GM21381 (cell line): Measurements from ENCODE around the gene CASP5.
"Not testable (repeated sequence)": the region's sequence is repeated elsewhere in the genome, so short reads cannot be mapped to it uniquely, and the experiment has no call there.

ENCODE experiments used
- ATAC-seq: cut with Tn5 transposase; IDR thresholded peaks from one replicate; pipeline ENCODE4 v1.9.1; 2021; ENCODE audit warnings: mild to moderate bottlenecking, moderate library complexity; ENCODE audit not compliant: unreplicated experiment

The CASP5 gene

DNA sequence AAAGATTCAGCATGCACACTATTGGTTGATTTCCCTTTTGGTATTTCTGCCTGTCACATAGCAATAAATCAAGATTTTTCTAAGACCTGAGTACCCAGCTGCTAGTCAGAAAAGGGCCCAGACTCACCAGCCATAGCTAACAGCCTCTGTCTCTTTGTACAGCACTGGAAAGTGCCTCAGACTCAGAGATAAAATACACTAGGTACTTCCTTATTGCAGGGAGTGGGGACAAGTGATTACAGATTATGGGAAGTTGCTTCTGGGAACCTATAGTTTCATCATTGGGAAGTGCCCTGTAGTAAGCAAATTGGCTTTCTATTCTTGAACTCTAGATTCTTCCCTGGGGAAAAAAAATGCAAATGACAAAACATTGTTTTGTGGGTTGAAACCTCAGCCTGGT is at the start of gene CASP5:
Gene CASP5 (minus strand): TSS at position 166 of the 400 bp plus-strand sequence. CDS start 32 bp downstream, at position 134.
- ATAC-seq: no peak

DNA sequence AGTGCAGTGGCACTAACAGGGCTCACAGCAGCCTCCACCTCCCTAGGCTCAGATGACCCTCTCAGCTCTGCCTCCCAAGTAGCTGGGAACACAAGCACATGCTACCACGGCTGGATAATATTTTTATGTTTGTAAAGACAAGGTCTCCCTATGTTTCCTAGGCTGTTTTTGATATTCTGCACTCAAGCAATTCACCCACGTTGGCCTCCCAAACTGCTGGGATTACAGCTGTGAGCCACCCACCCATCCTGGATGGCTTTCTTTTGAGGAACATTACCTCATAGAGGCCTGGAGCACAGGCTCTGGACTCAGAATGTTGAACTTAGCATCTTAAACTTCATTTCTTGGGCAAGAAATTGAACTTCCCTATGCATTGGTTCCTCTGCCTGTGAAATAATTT is 49.1 kb upstream of the CASP5 start:
- not testable (repeated sequence) for ATAC-seq

DNA sequence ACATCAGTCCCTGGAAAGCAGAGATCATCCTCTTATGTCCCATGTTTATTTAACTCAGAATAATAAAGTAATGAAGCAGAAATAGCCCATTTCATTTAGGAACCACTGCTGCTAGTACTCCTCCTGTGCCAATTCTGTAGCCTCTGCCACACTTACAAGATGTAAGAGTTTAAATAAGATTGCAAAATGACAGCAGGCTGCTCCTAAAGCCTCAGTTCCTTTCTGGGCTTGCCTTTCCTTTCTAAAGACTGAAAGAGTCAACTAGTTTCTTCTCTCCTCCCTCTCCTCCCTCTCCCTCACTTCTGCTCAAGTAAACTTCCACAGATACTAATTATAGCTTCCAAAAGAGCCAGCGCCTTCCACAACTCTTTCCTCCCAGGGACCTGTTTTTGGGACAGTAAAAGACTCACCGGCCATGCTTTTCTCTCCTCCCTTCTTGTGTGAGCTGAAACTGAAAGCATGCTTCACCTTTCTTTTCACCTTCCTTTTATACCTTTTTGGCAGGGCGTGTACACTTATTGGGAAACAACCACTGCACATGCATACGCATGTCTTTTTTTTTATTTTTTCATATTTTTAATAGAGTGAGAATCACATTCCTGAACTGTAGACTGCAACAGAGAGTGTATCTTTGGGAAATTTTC is 48.2 kb upstream of the CASP5 start:
- no peak for ATAC-seq

DNA sequence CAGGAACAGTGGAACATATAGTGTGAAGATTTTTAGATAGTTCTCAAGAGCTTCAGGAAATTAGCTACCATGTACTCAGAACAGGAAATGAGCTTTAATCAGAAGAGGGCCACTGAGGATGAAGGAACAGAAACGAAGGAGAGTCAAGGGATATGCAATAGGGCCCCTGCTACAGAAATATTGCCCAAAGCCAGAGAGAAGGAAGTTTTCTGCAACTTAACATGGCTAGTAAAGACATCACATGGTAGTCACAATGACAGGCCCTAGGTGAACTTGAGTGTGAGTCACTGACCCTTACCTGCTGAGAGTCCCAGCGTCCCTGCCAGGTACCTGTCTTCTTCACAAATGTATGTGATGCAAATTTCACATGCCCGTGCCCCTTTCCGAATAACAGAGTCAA is 47.3 kb upstream of the CASP5 start:
- ATAC-seq: no peak

DNA sequence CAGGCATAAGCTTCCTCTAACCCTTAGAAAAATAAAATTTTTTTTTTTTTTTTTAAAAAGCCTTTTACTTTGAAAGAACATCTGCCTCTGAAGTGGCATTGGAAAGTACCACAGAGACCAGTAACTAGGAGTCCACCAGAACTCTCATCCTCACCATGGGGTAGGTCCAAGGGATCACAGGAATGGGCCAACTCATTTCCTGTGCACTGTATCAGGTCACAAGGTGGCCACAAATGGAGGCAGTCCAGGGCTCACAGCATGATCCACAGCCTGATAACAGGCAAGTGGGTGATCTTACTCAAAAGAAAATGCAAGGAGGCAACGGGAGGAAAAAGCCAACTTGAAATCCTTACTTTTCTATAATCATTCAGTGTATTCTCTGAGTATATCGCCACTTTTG is 46.8 kb upstream of the CASP5 start:
- not testable (repeated sequence) for ATAC-seq

DNA sequence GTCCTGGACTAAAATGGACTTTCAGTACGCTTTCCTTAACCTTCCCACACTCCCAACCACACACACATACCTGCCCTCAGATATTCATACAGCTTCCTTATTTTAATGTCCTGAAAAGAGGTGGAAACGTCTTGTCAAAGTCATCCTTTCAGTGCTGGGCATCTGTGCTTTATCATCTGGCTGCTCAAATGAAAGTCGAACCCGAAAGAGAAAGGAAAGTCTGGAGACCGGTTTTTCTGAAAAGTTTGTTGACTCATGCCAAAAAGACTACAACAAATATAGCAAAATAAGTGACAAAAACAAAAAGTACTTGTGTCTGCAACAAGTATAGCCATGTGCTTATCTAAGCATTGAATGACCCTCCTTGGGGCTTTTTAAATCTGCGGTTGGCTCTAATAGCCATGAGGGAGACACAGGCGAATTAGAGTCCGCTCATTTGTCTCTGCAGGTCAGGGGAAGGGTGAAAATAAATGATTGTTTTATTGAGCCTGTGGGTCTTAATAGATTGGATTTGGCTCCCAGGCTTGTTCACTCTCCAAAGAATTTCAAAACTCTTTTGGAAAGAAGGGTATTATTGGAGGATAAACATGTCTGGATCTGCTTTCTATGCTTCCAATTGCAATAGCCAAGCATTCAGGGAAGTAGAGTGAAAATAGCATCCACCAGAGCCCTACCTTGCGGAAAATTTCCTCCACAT is 40.4 kb upstream of the CASP5 start:
- not testable (repeated sequence) for ATAC-seq

DNA sequence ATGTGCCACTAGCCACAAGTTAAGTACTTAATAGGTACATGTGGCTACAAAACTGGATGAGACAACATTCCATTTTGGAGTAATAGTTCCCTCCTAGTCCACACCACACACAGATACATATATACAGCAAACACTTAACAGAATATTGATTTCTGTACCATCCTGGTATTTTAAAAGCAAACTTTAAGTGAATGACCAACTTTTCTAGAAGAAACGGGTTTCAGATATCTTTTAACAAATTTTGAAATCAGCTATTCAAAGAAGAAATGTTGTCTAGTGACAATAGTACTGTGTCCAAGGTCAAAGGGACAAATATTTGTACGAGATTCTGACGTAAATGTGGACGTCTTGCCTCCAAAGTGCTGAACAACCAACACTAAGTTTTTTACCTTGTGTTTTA is 34.5 kb upstream of the CASP5 start:
- ATAC-seq: no peak

DNA sequence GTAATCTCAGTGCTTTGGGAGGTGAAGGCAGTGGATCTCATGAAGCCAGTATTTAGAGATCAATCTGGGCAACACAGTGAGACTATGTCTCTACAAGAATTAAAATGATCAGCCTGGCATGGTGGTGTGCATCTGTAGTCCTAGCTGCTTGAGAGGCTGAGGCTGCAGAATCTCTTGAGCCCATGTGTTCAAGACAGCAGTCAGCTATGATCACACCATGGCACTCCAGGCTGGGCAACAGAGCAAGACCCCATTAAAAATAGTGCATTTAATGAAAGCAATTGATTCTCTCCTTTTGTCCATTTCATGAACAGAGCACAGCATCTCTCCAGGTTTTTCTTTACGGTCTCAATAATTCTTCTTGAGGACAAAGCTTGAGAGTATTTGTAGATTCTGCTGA is 33.5 kb upstream of the CASP5 start:
- ATAC-seq: no peak

DNA sequence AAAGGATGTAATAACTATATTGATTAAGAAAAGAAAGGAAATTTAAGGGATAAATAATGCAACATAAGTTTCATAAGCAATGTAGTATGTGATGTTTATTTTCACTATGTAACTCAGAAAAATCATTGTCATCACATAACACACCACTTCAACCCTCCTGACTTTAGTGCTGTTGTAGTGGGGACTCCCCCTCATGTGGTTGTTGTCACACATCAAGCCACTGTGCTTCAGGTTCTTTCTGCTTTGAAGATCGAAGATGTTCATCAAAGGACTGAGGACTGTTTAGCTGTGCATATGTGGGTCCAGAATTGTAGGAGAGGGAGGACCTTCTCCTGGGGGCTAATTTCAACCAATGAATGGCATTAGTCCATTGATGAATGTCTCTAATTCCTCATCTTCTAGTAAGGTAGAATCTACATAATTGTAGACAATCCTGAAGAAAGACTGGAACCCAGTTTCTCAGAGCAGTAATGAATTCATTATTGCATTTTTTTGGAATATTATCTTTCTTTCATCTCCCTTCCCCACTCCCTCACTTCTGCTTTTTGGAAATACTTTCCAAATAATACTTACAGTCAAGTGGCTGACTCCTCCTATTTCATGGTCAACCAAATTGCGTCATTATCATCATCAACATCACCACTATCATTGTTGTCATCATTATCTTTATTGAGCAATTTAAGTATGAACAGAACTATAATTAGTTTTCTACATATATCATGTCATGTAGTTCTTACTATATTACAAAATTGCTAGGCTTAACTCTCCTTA is 31.9 kb upstream of the CASP5 start:
- no peak for ATAC-seq

DNA sequence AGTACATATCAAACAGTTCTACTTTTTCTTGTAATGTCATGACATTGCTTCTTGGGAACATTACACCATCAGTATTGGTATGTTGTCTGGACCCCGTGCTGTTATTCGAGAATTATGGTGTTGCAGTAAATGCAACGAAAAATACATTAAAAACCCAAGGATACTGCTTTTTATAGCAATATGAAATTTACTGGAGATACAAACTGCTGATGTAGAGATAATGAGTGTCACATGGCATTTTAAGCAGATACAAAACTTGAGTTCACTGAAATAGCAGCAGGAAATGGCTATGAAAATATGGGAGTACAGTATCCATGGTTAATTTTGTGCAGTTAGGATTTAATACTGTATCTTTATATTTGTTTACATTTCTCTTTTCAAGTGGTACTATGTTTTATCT is 29.5 kb upstream of the CASP5 start:
- no peak for ATAC-seq

DNA sequence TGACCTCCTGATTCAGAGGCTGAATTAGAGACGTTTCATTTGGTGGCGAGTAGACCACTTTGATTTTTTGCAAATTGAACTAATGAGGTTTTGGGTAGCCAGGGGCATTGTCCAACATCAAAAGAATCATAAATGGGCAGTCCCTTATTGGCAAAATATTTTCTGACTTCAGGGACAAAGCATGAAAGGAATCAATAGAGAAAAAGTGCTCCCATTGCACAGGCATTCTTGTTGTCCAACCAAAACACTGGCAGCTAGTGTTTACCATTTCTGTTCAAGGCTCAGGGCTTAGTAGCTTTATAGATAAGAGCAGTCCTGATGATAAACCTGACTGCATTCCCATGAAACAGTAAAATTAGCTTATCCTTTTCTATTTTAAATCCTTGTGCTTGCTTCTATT is 28.6 kb upstream of the CASP5 start:
- no peak for ATAC-seq

DNA sequence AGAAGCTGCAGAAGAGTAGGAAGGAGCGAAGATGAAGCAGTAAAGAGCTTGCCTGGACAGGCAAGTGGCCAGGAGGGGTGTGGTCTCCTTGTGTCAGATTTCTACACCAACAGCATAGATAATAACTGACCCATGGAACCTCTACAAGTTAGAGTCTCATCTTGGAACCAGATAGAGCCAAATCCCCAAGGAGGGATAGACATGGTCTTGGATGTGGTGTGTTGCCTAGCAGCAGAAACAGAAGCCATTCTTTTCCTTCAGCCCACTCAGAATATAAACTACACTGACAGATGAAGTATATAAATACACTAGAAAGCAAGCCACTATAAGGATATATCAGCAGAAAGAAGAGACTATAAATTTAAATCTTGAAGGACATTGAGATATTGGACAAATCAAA is 26.5 kb upstream of the CASP5 start:
- no peak for ATAC-seq

DNA sequence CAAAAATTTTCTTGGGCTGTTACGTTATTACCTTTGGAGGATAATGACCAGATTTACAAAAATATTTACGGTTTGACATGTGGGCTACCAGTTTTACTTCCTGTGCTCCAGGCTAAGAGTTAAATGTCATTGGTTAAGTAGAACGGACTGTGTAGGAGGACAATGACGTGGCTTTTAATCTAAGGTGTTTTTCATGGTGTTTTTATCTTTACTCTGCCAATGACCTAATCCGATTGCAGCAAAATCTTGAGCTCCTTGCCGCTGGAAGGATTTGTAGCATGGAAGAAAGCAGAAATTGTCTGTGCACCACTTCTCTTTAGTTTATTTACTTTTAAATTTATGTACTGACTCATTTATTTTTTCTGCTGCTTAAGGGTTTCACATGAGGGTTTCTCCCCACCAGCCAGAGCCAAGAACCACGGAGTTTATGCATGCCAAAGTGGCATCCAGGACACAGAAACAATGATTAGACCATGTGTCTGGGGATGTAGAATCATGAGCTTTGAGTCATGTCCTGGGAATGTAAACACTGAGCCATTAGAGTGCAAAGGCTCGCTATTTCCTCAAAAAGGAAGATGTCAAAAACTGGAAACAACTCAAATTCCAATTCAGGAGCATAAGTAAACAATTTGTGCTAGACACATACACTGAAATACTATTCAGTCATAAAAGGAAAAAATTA is 24.1 kb upstream of the CASP5 start:
- no peak for ATAC-seq

DNA sequence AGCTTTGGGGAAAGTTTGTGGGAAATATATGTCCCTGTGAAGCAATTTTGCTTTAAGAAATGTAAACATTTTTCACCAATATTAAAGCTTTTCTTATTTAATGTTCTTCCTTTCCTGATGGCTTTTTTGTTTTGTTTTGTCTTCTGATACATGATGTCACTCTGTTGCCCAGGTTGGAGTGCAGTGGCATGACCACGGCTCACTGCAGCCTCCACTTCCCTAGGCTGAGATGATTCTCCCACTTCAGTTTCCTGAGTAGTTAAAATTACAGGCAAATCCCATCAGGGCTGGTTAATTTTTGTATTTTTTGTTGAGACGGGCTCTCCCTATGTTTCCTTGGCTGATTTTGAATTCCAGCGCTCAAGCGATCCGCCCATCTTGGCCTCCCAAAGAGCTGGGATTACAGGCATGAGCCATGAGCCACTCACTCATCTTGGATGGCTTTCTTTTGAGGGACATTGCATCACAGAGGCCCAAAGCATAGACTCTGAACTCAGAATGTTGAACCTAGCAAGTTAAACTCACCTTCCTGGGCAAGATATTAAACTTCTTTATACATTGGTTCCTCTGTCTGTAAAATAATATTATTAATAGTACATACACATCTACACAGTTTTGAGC is 22.8 kb upstream of the CASP5 start:
- ATAC-seq: no peak

DNA sequence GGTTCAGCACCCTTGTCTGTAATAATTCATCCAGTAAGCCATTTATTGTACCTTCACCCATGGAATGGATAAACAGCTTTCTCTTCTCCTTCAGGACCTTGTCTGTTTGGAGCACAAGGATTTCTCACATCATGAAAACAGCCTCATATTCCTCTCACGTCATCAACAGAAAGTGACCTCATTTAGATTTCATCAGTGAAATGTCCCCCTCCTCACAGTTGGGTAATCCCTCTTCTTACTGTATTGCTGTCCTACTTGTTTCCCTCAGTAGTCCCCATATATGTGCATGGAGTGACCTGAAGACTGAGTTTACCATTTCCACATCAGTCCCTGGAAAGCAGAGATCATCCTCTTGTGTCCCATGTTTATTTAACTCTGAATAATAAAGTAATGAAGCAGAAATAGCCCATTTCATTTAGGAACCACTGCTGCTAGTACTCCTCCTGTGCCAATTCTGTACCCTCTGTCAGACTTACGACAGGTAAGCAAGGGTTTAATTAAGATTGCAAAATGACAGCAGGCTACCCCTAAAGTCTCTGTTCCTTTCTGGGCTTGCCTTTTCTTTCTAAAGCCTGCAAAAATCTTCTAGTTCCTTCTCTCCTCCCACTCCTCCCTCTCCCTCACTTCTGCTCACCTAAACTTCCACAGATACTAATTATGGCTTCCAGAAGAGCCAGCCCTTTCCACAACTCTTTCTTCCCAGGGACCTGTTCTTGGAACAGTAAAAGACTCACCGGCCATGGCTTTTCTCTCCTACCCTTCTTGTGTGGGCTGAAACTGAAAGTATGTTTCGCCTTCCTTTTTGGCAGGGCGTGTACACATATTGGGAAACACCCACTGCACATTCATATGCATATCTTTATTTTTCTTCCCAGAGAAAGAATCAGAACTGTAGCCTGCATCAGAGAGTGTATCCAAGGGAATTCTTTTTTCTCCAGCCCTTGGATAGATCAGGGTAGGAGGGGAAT is 21.9 kb upstream of the CASP5 start, which contains the start of gene CARD16:
Gene CARD16 (minus strand): TSS at position 779 of the 968 bp plus-strand sequence. CDS start 38 bp downstream, at position 741.
- peak; percentile 100 for ATAC-seq

DNA sequence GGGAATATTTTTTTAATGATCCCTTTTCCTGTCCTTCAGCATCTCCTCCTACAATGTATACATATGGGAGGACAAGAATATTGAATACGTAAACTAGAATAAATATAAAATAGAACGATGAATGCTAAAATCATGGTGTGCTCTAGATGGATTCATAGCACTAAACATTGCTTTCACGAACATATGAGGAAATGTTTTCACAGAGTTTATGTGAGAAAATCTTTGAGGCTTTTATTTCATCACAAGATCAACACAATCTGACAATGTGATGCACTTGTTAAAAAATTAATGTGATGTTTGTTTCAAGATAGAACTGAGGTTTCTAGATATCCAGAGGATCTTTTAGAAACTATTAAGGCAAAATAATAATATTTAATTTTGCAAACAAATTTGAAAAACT is 19.2 kb upstream of the CASP5 start:
- no peak for ATAC-seq

DNA sequence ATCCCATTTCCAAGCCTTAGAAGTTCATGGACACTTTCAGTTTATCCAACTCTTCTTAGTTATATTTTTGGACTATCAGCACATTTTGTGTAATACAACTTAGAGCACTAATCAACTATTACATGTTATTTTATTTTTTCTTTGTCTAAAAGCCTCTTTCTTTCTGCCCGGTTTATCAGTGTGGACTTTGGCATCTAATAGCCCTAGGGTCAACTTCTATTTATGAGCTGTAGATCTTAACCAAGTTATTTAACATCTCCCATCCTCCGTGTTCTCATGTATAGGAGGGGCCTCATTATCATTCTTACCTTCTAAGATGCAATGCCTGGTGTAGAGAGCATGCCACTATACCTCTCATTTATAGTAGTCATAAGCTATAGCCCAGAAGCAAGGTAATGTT is 17.7 kb upstream of the CASP5 start:
- no peak for ATAC-seq

DNA sequence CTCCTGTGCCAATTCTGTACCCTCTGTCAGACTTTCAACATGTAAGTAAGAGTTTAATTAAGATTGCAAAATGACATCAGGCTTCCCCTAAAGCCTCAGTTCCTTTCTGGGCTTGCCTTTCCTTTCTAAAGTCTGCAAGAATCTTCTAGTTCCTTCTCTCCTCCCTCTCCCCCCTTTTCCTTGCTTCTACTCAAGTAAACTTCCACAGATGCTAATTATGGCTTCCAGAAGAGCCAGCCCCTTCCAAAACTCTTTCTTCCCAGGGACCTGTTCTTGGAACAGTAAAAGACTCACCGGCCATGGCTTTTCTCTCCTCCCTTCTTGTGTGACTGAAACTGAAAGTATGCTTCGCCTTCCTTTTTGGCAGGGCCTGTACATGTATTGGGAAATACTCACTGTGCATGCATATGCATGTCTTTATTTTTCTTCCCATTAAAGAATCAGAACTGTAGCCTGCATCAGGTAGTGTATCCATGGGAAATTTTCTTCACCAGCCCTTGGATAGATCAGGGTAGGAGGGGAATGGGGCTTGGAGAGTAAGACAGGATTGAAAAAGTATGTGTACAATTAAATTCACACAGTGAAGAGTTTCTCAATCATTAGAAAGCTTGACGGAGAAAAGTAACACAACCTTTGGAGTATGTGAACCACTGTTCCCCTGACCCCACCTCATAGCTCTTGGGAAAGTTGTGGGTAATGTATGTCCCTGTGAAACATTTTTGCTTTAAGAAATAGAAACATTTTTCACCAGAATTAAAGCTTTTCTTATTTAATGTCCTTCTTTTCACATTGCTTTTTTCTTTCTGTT is 12.0 kb upstream of the CASP5 start, which contains the start of gene CASP1:
Gene CASP1 (minus strand): TSS at position 332 of the 808 bp plus-strand sequence. CDS start 31 bp downstream, at position 301.
- ATAC-seq: peak; percentile 89

DNA sequence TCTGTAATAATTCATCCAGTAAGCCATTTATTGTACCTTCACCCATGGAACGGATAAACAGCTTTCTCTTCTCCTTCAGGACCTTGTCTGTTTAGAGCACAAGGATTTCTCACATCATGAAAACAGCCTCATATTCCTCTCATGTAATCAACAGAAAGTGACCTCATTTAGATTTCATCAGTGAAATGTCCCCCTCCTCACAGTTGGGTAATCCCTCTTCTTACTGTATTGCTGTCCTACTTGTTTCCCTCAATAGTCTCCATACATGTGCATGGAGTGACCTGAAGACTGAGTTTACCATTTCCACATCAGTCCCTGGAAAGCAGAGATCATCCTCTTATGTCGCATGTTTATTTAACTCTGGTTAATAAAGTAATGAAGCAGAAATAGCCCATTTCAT is 11.4 kb upstream of the CASP5 start:
- ATAC-seq: not testable (repeated sequence)
